HPDE6-E6E7 (cell line): ENCODE results near the gene ABCC6.
"Not testable (repeated sequence)": the region's sequence is repeated elsewhere in the genome, so short reads cannot be mapped to it uniquely, and the experiment has no call there.

Source experiments
- DNase-seq: peaks from one replicate; pipeline ENCODE4 v3.0.0; 2011; ENCODE audit warnings: missing footprints; ENCODE audit errors: extremely low spot score

The ABCC6 gene

GRCh38 chr16:16112450-16113053 lies 110.7 kb downstream of the ABCC6 start:
- DNase-seq: no peak

GRCh38 chr16:16111639-16112038 lies 111.7 kb downstream of the ABCC6 start:
- no peak for DNase-seq

GRCh38 chr16:16110111-16110490 lies 113.2 kb downstream of the ABCC6 start:
- no peak for DNase-seq

GRCh38 chr16:16109453-16110110 lies 113.7 kb downstream of the ABCC6 start:
- DNase-seq: no peak

- DNase-seq: no peak
Observed at GRCh38 chr16:16108759-16109158, 114.5 kb downstream of the ABCC6 start.

GRCh38 chr16:16107839-16108238 lies 115.5 kb downstream of the ABCC6 start:
- no peak for DNase-seq

- DNase-seq: no peak
Observed at GRCh38 chr16:16106466-16106865, 116.8 kb downstream of the ABCC6 start.

GRCh38 chr16:16105646-16106045 lies 117.6 kb downstream of the ABCC6 start:
- DNase-seq: no peak

- DNase-seq: not testable (repeated sequence)
Observed at GRCh38 chr16:16104804-16105141, 118.5 kb downstream of the ABCC6 start.

- not testable (repeated sequence) for DNase-seq
Observed at GRCh38 chr16:16104132-16104803, 119.0 kb downstream of the ABCC6 start.

GRCh38 chr16:16102738-16103137 lies 120.6 kb downstream of the ABCC6 start:
- DNase-seq: no peak

- DNase-seq: no peak
Observed at GRCh38 chr16:16101585-16101984, 121.7 kb downstream of the ABCC6 start.

- no peak for DNase-seq
Observed at GRCh38 chr16:16100631-16101030, 122.7 kb downstream of the ABCC6 start.

GRCh38 chr16:16099320-16099719 lies 124.0 kb downstream of the ABCC6 start:
- no peak for DNase-seq
